ENCODE results near the gene GOLGA6L24. TPM values are rescaled to one million over a fixed set of nuclear protein-coding genes. Genes with fewer than 3 reads are reported as not detected.
"Not testable (repeated sequence)": the region's sequence is repeated elsewhere in the genome, so short reads cannot be mapped to it uniquely, and the experiment has no call there.

Gene GOLGA6L24
- total RNA-seq, 2 experiments from 2014 or later = not detected

DNA sequence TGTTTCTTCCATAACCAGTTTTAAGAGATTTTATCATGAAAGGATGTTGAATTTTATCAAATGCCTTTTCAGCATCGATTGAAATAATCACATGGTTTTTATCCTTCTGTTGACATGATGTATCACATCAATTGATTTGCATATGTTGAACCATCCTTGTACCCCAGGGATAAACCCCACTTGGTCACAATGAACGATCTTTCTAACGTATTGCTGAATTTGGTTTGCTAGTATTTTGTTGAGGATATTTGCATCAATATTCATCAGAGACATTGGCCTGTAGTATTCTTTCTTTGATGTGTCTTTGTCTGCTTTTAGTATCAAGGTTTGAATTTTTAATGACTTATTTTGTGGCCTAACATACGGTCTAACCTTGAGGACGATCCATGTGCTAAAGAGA lies 49.2 kb downstream of the GOLGA6L24 start:
- peaks cover 29% of the 10 kb centered on the region for H3K36me3 Mint-ChIP-seq (ENCODE audit: low read depth)
- H3K4me3 Mint-ChIP-seq; CTCF ChIA-PET; H3K4me1 Mint-ChIP-seq (ENCODE audit: low read depth); H3K9me3 Mint-ChIP-seq; DNase-seq; H3K27me3 Mint-ChIP-seq (ENCODE audit: low read depth); intact Hi-C loops (cut with micrococcal nuclease); H3K27ac Mint-ChIP-seq: not testable (repeated sequence)

Other genes with a start within 250 kb of the GOLGA6L24 start
- gene HERC2, start 35.9 kb downstream of the GOLGA6L24 start, total RNA-seq = 10 to 100 TPM; 26.6 to 31.6 TPM
- not detected for gene GOLGA8F, start 20.6 kb upstream of the GOLGA6L24 start, total RNA-seq
- not detected for gene GOLGA8G, start 174.9 kb upstream of the GOLGA6L24 start, total RNA-seq
- gene GOLGA6L25, start 195.5 kb upstream of the GOLGA6L24 start, total RNA-seq = not detected

Data from activated naive CD4-positive, alpha-beta T cell treated with anti-CD3 and anti-CD28 coated beads for 36 hours (primary cell).